Adrenal gland (tissue), 5 donors: ENCODE data around the gene KSR2.

Experiments used
- CTCF ChIP-seq, 6 experiments: fragments of 450-650 bp in 4 of 6; fragments of 200-600 bp in 2 of 6; sonication (generic) in 1 of 6; IDR thresholded peaks; 1 replicate in 5 of 6; 2 replicates in 1 of 6; pipeline versions ENCODE4 v1.5.1 to v1.8.0; 2016 to 2021; ENCODE audit warnings: antibody characterized with exemption in 6 of 6, mild to moderate bottlenecking in 2 of 6, moderate library complexity in 1 of 6
- POLR2A ChIP-seq, 2 donors: fragments of 450-650 bp; IDR thresholded peaks; one replicate each; pipeline ENCODE4 v1.6.1; 2017; ENCODE audit warnings: antibody characterized with exemption in 2 of 2, mild to moderate bottlenecking in 2 of 2, moderate library complexity in 1 of 2
- donor health status: DM: no; HTN: no; CAD: no.

- no peak for TF ChIP-seq POLR2A (IDR thresholded peaks at IDR 0.05)
- TF ChIP-seq CTCF (IDR thresholded peaks at IDR 0.05): no peak
These were observed 11.8 kb upstream of the KSR2 start for GRCh38 chr12:117980616-117981015.
